Measurements from ENCODE around the gene OR11H12. TPM values are rescaled to one million over a fixed set of nuclear protein-coding genes. Genes with fewer than 3 reads are reported as not detected.
"Not testable (repeated sequence)": the region's sequence is repeated elsewhere in the genome, so short reads cannot be mapped to it uniquely, and the experiment has no call there.

The OR11H12 gene
- total RNA-seq, result not detected

- DNase-seq (ENCODE audit: low spot score), result not testable (repeated sequence)
Measured at GRCh38 chr14:18600817-18601216, at the start of gene OR11H12. Gene OR11H12 (plus strand): TSS chr14:18601117. CDS start chr14:18601117, 0 bp downstream.

GRCh38 chr14:18582908-18583307 lies 18.0 kb upstream of the OR11H12 start:
- DNase-seq (ENCODE audit: low spot score), result not testable (repeated sequence)

- not testable (repeated sequence) for DNase-seq (ENCODE audit: low spot score)
Measured at GRCh38 chr14:18626610-18627213, 25.8 kb downstream of the OR11H12 start.

- DNase-seq (ENCODE audit: low spot score), result not testable (repeated sequence)
Measured at GRCh38 chr14:18636066-18636465, 35.1 kb downstream of the OR11H12 start.

- not testable (repeated sequence) for DNase-seq (ENCODE audit: low spot score)
Measured at GRCh38 chr14:18638032-18638431, 37.1 kb downstream of the OR11H12 start.

- not testable (repeated sequence) for DNase-seq (ENCODE audit: low spot score)
Measured at GRCh38 chr14:18638785-18639184, 37.9 kb downstream of the OR11H12 start.

GRCh38 chr14:18646075-18646730 lies 45.3 kb downstream of the OR11H12 start:
- DNase-seq (ENCODE audit: low spot score), result not testable (repeated sequence)
